ENCODE results near the gene SAP30.

DNA sequence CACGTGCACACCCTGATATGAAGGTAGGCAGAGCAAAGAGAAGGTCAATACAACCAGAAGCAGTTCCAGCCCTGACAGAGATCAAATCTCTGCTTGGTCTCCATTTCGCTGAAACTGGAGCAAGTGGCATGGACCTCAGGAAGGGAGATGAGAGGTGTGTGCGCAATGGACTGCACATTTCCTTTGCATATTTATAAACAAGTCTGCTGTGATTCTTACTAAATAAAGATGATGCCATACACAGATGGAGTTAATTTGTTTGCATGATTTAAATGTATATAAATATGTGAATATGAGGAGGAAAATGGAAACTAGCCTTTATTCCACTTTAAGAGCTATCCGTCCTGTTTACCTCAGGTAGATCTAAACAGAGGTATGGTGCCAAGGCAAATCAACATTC is 30.3 kb downstream of the SAP30 start:
- TF ChIP-seq, protein P1, sequence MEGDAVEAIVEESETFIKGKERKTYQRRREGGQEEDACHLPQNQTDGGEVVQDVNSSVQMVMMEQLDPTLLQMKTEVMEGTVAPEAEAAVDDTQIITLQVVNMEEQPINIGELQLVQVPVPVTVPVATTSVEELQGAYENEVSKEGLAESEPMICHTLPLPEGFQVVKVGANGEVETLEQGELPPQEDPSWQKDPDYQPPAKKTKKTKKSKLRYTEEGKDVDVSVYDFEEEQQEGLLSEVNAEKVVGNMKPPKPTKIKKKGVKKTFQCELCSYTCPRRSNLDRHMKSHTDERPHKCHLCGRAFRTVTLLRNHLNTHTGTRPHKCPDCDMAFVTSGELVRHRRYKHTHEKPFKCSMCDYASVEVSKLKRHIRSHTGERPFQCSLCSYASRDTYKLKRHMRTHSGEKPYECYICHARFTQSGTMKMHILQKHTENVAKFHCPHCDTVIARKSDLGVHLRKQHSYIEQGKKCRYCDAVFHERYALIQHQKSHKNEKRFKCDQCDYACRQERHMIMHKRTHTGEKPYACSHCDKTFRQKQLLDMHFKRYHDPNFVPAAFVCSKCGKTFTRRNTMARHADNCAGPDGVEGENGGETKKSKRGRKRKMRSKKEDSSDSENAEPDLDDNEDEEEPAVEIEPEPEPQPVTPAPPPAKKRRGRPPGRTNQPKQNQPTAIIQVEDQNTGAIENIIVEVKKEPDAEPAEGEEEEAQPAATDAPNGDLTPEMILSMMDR (IDR thresholded peaks at IDR 0.05; ENCODE audit: poor library complexity, severe bottlenecking) = no peak
- TF ChIP-seq POLR2AphosphoS5 (IDR thresholded peaks at IDR 0.05) = no peak

Measured in neural cell (in vitro differentiated cells).